ENCODE results near the gene CTIF. TPM values are rescaled to one million over a fixed set of nuclear protein-coding genes. Genes with fewer than 3 reads are reported as not detected.

The CTIF gene
- total RNA-seq, 1 experiment from 2014 or later: 8.3 TPM

- DNase-seq (ENCODE audit: low spot score): no peak
Observed at GRCh38 chr18:48574667-48575300, 36.0 kb downstream of the CTIF start.

DNA sequence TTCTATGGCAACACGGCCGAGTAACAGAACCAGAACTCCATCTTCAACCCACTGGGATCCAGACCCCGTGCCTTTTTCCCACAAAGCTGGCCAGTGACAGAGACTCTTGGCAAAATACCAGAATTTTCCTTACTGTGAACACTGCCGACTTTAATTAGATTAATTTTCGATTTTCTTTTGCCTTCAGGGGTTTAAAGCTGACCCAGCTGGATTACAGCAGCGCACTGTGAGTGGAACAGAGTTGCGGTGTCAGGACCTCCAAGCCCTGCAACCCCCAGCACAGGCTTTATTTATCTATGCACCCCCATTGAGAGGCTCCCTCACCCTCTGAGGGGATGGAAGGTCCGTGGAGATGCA is 36.4 kb downstream of the CTIF start:
- DNase-seq (ENCODE audit: low spot score): no peak

- DNase-seq (ENCODE audit: low spot score): no peak
Observed at GRCh38 chr18:48575658-48576456, 37.0 kb downstream of the CTIF start.

DNA sequence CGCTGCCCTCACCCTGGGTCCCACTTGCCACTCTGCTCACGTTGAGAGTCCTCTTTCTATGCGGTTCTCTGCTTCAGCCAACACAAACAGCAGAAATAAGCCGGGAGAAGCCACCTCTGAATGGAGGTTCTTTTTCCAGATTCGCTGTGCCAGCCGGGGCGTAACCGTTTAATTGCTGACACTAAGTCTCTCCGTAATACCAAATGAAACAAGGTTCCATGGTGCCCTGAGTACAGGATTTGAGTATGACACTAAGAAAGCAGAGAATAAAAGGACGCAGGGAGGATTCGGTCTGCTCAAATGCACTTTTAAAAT is 37.6 kb downstream of the CTIF start:
- no peak for DNase-seq (ENCODE audit: low spot score)

- no peak for DNase-seq (ENCODE audit: low spot score)
Observed at GRCh38 chr18:48577478-48578190, 38.8 kb downstream of the CTIF start.

DNA sequence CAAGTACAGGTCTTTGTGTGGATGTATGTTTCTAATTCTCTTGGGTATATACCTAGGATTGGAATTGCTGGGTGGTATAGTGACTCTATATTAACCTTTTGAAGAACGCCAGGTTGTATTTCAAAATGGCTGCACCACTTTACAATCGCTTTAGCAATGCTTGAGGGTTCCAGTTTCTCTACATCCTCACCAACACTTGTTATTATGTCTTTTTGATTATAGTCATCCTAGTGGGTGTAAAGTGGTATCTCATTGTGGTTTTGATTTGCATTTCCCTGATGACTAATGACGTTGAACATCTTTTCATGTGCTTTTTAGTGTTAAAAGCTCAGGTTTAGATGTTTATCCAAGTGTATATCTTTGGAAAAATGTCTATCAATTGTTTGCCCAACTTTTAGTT is 39.5 kb downstream of the CTIF start:
- DNase-seq (ENCODE audit: low spot score): no peak

GRCh38 chr18:48580066-48580465 is 41.2 kb downstream of the CTIF start:
- DNase-seq (ENCODE audit: low spot score): no peak

- DNase-seq (ENCODE audit: low spot score): no peak
Observed at GRCh38 chr18:48580782-48581181, 42.0 kb downstream of the CTIF start.

DNA sequence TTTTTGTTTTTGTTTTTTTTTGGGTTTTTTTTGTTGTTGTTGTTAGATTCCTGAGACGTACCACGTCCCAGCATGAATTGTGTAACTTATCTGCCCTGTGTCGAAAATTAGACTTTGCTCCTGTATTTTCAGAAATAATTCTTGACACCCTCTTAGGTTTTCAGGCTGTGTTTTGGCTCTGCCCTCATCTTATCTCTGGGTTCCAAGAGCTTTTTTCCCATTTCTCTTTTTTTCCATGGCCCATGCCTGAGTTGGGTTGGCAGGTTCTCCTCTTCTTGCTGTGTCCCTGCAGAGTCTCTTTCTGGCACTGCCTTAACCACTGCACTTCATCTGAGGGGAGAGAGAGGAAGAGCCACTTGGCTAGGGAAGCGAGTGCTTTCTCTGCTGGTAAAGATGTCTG is 42.4 kb downstream of the CTIF start:
- no peak for DNase-seq (ENCODE audit: low spot score)

- DNase-seq (ENCODE audit: low spot score): no peak
Observed at GRCh38 chr18:48581941-48582340, 43.1 kb downstream of the CTIF start.

DNA sequence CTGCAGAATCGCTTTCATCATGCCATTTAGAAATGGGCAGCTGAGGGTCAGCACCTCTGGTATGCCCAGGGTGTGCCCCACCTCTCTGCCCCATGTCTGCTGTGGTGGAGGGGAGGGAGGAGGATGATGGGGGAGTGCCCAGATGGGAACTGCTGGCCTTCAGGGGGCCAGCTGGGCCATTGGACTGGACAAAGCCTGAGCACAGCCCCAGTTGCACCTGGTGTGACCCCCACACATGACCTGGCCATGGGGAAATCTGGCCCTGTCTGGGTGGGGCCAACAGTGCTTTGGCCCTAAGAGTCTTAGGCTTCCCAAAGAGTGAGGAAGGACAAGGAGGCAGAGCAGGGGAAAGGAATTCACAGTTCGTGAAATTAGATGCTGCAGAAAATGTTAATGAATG is 44.1 kb downstream of the CTIF start:
- DNase-seq (ENCODE audit: low spot score): no peak

GRCh38 chr18:48583573-48583972 is 44.7 kb downstream of the CTIF start:
- DNase-seq (ENCODE audit: low spot score): no peak

- no peak for DNase-seq (ENCODE audit: low spot score)
Observed at GRCh38 chr18:48589797-48590519, 51.1 kb downstream of the CTIF start.

GRCh38 chr18:48590678-48591077 is 51.8 kb downstream of the CTIF start:
- no peak for DNase-seq (ENCODE audit: low spot score)

DNA sequence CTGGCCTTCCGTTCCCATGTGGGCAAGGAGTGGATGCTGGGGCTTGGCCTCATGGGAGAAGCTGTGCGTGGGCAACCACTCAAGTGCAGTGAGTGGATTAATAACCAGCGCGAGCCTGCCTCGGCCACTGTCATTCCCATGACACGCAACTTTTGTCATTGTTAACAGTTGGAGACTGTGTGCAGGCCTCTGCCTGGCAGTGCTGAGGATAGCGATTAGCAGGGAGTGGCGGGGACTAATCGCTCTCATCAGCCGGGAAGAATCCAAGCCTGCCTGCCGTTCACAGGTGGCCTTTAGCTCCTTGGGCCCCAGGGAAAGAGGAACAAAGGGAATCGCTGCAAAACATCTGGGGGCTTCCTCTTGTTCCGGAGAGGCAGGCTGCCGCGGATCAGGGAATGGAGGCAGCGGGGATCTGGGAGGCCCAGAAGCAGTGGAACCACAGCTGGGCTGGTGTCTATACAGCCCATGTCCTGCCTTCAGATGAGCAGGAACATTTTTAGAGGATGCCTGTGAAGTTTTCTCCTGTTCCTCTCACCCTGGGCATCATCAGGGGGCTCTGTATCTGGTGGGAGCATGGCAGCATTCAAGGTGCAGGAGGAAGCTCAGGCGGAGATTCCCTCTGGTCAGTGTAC is 53.8 kb downstream of the CTIF start:
- no peak for DNase-seq (ENCODE audit: low spot score)

GRCh38 chr18:48594471-48595094 is 55.8 kb downstream of the CTIF start:
- no peak for DNase-seq (ENCODE audit: low spot score)

DNA sequence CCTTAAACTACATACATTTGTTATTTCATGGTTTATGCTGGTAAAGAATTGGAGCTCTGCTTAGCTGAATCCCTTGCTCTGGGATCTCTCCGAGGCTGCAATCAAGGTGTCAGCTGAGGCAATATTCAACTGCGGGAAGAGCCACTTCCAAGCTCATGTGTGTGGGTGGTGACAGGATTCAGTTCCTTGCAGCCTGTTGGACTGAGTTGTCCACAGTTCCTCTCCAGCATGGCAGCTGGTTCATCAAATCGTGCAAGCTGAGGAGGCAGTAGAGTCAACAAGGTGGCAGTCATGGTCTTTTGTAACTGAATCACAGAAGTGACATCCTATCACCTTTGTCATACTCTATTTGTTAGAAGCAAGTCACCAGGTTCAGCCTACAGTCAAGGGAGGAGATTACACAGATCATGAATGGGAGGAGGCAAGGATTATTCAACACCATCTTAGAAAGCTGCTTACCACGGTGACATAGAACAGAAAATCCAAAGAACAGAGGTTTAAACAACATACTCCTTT is 56.9 kb downstream of the CTIF start:
- DNase-seq (ENCODE audit: low spot score): no peak

GRCh38 chr18:48597110-48597509 is 58.3 kb downstream of the CTIF start:
- DNase-seq (ENCODE audit: low spot score): no peak

DNA sequence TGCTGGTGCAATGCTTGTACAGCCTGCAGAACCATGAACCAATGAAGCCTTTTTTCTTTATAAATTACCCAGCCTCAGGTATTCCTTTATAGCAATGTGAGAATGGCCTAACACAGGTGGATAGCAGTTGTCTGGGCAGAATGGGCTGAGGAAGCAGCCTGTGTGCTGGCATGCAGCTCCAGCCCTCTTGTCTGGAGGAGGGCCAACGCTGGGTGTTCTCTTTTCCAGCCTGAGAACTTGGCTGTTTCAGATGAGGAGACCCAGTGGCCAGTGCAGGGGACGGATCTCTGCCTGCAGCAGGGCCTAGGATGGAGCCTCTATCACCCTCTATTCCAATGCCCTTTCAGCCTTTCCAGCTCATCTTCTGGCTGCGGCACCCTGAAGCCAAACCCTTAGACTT is 58.8 kb downstream of the CTIF start:
- no peak for DNase-seq (ENCODE audit: low spot score)

DNA sequence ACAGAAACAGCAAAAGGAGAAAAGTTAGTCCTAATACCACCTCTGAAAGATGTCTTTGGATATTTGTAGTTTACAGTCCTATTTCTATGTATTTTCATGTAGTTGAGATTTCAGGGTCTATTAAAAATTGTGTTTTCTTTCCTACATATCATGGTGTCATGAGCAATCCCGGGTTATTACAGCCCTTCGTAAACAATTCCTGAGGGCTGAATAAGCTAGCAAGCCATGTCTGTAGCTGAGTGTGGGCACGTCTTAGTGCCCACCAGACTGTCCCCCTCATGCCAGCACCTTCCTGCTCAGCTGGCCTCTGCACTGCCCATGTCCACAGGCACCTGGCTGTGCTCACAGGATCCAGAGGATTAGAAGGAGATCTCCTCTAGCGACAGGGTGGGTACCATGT is 60.6 kb downstream of the CTIF start:
- DNase-seq (ENCODE audit: low spot score): no peak

DNA sequence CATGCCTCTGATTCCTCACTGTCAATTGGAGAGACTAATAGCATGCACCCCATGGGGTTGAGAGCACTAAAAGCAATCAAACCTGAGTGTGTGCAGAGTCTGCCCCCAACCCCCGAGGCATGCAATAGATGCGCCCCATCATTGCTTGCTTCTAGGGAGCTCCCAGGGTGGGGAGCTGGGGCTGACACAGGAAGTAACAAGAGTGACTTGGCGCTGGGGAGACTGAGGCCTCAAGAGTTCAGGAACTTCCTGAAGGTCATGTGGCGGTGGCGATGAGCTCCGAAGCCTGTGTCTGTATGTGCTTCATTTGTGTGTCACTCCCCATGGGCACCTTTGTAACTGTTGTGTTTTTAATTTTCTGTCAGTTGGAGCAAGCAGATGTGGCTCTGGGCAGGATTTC is 61.2 kb downstream of the CTIF start:
- DNase-seq (ENCODE audit: low spot score): no peak

All from HT-29 (cell line).